ENCODE data around the gene ZHX3.
A peak's percentile ranks its signal among the peaks of the same experiment; 100 is the strongest.

The ZHX3 gene

DNA sequence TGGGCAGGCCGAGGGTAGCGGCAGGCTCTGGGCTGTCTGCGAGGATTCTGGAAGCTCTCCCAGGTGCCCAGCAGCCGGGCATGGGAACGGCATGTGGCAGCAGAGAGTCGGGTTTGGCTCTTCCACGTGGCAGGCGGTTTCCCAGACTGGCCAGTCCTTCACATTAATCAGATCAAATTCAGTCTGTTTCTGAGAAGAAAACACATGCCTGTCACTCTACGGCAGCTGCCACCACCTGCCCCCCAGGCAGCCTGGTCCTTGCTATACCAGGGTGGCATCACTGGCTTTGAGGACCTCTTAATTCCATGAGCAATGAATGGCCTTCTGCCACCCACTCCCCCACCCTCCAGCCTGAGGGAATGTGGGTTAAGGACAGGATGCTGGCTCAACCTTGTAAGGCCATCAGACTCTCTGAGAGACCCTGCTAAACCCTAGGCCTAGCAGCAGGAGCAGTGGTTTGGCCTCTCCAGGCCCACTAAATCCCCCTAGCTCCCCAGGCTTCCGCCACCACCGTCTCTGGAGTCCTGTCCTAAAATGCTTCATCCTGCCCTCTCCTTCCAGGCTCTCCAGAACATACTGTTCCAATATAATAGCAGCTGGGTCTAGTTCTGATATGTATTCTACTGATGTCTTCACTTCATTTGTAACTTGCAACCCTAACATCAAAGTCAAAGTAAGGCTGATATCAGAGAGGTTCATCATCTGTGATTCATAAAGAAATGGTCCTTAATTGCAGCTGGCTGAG is 132.3 kb downstream of the ZHX3 start:
- DNase-seq (ENCODE audit: low read depth): no peak

DNA sequence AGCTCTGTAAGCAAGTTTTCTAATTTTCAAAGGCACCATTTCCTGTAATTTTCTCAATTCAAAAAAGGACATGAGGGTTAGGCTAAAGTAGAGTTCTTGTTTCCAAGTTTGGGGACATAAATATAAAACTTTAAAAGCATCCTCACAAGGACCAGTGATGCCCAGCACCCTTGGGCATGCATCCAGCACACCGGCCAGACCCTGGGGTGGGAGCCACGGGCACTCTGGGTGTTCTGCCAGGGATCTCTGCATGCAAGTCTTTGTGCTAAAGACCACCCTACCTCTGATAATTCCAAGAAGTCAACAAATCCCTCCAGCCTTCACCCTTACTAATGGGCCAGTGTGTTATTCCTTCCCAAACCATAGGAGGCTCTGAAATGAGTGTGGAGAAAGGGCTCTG is 133.7 kb downstream of the ZHX3 start:
- DNase-seq (ENCODE audit: low read depth): no peak

DNA sequence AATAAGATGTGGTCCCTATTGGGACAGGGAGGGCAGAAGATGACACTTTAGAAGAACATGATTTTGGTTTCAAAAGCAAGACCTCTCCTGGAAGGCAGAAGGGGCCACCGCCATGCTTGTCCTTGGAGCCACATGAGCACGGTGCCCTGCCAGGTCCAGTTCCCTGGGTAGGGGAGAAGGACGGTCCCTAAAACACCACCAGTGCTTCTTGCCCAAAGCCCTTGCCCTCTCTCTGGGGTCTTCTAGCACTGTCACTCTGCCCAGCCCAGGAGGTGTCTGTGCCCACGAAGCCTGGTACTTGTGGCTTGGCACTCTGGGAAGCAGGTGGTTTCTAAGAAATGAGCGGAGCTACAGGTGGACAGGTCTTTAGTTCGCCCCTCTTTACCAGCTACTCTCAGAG is 134.1 kb downstream of the ZHX3 start:
- no peak for DNase-seq (ENCODE audit: low read depth)

DNA sequence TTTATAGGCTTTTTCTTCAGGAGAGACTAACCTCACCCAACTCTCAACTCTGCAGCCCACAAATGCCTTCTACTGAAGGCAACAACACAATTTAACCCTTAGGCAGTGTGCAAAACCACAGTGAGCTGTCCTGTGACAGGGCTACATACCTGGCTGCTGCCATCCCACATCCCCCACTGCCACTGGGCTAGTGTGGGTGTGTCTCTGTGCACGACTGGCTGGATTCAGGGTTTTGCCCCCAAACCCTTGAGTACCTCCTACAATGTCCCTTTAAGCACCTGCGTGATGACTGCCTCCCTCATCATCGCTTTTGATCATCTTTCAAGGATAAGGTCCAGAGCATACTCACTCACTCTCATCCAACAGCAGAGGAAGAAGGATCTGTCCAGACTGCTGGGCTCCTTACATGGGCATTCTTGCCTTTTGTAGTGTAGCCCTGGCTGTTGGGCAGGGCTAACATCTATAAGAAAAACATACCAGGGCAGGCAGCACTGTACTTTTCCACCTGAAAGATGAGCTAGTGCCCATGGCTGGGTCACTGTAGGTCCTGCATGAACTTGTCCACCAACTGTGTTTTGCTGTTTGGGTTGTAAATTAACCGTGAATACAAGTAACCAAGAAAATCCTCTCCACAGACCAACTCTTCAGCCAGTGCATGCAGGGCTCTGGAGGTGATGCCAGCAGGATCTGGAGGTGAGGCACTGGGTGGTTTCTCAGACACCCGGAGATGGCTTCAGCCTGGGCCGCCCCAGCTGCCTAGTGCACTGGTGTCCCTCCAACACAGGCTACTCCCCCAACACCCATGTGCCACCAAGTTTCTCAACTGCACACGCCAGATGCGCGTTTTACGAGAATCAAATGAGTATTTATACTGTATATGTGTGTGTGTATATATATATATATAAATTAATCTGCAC is 135.0 kb downstream of the ZHX3 start:
- DNase-seq (ENCODE audit: low read depth): no peak

DNA sequence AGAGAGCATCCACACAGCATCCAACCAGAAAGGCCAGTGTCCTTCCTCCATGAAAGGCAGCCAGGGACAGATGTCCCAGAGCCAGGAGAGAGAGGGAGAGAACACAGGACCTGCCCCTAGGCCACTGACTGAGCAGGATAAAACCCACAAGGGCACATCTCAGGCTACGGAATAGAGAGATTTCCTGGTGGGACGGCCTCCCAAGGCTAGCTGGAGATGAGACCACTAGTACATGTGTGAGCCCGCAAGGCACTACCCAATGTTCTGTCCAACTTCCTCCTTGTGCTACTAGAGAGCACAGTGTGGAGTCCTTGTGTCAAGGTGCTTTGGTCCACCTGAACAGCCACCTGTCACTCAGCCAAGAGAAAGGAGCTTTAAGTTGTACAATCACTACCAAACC is 136.0 kb downstream of the ZHX3 start:
- DNase-seq (ENCODE audit: low read depth): no peak

DNA sequence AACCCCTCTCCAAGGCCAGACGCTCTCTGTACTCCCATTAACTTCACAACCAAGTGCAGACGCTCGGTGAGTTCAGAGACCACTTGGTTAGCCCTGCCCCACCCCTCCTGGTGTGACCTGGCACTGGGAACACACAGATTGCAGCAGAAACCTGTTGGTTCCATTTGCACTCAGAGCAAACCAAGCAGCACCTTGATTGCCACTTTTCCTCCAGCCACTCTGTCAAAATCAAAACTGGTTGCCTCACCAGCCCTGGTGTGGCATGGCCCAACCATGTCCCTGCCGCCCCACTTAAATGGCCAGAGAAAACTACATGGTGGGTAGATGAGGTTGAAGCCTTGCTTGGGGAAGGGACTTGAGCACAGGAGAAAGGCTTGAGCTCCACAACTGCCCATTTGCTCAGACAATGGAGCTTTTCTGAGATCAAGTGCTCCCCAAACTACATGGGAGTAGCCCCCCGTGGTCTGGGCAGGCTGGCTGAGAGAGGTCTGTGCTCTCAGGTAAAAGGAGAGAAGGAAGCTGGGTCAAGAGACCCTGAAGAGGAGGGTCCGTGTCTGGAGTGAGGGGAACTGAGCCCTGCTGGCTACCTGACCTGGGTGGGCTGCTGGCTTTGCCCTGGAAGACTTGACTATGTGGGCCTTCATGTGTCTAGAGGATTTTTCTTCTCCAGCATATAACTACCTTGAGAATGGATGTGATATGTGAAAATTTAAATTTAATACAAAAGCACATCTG is 136.8 kb downstream of the ZHX3 start:
- DNase-seq (ENCODE audit: low read depth): no peak

DNA sequence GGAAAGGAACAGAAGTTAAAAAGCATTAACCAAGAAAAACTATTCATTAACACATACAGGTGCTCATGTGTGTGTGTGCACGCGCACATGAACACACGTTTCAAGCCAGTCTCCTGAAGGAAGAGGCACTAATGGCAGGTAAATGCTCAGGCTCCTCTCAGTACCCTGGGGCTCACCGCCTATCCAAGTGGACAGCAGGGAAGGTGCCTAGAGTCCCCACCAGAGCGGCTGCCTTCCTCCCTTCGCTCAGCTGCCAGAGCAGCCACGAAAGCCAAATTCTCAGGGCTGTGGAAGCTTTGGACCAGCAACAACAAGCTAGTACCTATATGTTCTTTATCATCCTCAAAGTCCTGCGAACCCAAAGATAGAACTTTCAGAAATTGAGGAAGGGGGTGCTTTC is 137.6 kb downstream of the ZHX3 start:
- DNase-seq (ENCODE audit: low read depth): no peak

DNA sequence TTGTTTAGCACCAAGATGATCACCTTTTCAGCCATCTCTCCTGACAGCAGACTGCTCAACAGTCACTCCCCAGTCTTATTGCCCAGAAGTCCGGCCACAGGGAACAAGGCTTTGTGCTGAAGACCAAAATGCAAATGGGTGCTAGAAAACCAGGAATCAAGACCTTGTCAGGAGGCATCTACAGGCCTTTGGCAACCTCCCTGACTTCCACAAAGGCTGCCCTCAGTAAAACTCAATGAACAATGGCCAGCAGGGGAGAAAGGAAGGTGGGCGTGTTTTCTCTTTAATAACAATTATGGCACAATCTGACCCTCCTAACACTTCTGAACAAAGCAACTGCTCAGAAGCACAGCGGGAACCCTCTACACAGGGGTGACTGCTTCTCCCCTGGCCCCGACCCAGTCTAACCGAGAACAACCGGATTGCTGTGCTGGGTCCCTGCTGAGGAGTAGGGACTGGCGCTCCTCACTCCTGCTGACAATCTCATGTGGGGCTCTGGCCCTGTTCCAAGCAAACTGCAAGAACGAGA is 138.6 kb downstream of the ZHX3 start:
- no peak for DNase-seq (ENCODE audit: low read depth)

DNA sequence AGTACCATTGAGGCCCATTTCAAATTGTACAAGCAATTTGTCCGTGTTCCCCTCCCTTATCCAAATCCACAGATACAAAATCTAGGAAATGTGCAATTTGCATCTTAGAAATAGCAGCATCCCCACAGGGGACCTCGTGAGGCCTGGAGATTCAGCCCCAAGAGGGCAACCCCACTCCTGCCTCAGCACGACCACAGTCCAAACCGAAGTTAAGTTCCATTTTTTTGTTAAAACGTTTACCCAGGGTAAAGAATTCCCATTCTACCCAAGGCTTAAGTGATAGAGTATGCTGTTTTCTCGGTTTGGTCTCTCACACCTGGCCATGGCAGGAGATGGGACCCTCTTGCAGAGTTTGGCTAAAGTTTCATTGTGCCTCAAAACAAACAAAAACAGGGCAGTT is 139.0 kb downstream of the ZHX3 start:
- no peak for DNase-seq (ENCODE audit: low read depth)

DNA sequence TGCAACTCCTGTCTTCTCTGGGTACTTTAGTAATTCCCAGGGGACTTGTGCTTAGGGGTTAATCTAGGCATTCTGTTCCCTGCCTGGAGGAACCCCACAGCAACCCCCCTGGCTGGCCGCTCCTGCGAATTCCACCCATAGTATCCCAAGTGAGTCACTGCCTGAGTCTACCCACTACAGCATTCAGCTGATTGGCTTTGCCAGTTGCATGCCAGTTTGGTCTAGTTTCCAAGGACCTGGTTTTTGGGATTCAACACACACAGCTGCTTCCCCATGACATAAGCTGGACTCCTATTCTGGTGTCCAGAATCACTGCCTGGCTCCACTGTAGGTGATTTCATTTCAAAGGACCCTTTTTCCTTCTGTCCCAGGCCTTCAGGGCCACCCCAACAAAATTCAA is 139.9 kb downstream of the ZHX3 start:
- DNase-seq (ENCODE audit: low read depth): peak; percentile 88

DNA sequence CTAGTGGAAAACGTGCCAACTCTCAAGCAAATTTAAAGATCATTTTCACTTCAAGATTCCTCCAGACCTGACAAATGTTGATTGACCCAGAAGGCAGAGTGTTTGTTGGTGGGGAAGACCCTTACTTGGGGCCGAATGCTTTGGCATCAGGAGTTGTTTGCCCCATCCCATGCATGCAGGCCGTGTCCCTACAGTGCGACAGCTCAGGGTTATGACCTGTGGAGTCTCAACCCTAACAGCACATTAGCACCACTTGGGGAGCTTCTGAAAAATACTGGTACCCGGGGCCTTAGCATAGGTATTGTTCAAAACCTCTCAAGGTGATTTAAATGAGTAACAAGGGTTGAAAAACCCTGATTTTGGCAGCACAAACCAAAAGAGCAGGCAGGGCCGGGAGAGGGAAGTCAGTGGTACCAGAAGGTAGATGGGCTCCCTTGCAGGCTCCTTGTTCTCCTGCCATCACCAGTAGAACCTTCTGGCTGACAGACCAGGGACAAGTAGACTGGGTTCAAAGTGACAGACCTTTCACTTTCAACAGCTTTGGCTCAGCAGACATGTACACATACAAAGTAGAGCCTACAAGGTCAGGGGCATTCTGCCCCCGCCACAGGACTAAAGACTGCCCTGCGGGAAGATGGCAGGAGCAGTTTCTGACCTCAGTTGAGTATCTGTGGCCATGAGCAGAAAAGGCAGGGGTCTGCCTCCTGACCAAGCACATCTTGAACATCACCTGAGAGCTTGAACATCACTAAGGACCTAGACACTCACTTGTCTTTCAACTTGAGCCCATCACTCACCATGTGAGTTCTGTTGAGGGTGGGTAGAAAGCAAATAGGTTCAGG is 140.6 kb downstream of the ZHX3 start:
- DNase-seq (ENCODE audit: low read depth): no peak

DNA sequence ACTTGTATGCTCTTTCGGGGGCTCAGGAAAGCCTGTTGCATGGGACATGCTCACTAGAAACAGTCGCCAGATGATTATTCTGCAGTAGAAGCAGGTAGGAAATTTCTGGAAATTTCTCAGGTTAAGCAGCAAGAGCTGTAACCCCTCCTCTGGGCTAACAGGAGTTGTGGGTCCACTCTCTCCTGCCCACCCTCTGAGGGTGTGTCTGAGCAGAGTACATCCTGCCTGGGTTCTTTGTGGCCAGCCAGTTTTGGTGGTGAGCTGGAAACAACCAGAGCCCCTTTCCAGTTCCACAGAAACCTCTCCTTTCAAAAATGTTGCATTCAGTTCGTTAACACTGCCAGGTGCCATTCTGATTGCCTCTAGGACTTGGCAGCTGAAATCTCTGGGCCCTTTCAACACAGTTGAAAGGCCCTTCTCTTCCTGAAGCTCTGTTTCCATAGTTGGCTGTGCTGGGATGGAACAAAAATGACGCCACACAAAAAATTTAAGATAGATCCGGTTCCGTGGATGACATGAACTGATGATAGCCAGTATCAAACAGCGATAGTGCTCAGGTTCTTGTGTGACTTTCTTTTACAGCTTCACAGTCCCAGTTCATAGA is 141.7 kb downstream of the ZHX3 start:
- no peak for DNase-seq (ENCODE audit: low read depth)

DNA sequence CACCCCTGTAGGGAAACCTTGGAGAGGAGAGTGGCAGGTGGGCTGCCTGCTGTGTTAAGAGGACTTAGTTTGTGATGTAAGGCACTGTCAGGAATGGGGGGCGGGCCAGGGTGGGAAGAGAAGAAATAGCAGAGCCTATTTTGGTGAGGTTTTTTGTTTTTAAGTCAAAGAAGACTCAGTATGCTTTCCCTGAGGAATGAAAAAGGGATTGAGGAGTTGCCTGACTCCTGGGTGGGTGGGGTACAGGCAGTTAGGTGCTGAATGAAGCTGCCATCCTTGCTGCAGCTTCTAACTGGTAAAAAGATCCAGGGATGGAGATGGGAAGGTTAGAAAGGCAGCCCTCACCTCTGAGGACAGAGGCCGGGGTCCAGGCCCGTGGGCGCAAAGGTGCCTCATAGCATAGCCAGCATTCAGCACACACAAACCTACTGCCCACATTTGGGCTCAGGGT is 142.3 kb downstream of the ZHX3 start:
- DNase-seq (ENCODE audit: low read depth): no peak

DNA sequence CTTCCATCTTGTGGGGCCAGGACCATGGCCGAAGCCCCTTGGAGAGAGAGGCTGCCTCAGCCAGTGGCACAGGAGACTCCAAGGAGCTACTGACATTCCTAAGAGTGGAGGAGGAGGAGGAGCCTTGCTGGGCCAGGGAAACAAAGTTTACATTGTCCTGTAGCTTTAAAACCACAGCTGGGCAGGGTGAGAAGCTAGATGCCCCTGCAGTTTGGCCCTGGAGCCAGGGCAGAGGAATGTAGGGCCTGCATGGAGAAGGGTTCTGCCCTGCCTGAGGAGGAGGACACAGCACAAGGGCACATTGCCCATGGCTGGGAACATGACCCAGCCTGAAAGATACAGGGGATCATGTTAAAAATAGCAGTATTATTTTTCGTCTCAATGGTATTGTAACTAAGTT is 142.7 kb downstream of the ZHX3 start:
- no peak for DNase-seq (ENCODE audit: low read depth)

DNA sequence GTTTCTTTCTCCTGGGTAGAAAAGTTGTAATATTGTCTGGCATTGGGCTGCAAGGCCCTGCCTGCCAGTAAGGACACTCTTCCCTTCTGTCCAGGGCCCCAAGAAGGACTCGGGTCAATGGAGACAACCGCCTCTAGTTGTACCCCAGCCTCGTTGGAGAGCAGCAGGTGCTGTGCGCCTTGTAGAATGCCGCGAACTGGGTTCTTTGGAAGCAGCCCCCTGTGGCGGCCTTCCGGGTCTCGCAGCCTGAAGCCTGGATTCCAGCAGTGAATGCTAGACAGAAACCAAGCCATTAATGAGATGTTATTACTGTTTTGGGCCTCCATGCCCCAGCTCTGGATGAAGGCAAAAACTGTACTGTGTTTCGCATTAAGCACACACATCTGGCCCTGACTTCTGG is 143.2 kb downstream of the ZHX3 start:
- no peak for DNase-seq (ENCODE audit: low read depth)

DNA sequence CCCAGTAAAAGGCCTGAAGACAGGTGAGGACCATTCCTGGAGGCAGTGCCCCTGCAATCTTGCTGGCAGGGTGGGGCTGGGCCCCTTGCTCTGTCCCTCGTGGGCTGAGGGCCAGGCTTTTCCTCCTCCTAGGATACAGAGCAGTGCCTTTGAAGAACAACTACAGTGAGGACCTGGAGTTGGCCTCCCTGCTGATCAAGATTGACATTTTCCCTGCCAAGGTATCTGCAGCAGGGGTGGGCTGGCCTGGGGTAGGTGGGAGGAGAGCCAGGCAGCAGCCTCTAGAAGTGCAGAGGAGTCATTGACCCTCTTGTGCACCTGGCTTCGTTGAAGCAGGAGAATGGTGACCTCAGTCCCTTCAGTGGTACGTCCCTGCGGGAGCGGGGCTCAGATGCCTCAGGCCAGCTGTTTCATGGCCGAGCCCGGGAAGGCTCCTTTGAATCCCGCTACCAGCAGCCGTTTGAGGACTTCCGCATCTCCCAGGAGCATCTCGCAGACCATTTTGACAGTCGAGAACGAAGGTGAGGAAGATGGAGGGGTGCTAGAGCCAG is 143.7 kb downstream of the ZHX3 start:
- no peak for DNase-seq (ENCODE audit: low read depth)

DNA sequence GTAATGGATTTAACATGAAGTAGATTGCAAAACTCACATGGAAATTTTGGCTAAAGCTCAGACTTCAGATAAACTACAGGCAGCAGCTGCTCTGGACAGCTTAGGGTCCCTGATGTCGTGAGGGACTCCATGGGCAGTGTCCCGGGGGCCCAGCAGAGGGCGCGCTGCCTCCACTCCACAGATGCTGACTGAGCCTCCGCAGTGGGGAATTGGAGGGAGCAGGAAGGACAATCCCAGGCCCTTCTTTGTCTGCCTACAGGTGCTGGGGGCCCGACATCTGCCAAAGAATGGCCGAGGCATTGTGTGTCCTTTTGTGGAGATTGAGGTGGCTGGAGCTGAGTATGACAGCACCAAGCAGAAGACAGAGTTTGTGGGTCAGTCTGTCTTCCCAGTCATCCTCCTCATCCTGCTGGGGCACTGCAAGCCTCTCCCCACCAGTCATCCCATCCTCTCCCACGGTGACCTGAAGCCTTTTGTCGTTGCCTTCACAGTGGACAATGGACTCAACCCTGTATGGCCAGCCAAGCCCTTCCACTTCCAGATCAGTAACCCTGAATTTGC is 144.3 kb downstream of the ZHX3 start:
- DNase-seq (ENCODE audit: low read depth): peak; percentile 34

DNA sequence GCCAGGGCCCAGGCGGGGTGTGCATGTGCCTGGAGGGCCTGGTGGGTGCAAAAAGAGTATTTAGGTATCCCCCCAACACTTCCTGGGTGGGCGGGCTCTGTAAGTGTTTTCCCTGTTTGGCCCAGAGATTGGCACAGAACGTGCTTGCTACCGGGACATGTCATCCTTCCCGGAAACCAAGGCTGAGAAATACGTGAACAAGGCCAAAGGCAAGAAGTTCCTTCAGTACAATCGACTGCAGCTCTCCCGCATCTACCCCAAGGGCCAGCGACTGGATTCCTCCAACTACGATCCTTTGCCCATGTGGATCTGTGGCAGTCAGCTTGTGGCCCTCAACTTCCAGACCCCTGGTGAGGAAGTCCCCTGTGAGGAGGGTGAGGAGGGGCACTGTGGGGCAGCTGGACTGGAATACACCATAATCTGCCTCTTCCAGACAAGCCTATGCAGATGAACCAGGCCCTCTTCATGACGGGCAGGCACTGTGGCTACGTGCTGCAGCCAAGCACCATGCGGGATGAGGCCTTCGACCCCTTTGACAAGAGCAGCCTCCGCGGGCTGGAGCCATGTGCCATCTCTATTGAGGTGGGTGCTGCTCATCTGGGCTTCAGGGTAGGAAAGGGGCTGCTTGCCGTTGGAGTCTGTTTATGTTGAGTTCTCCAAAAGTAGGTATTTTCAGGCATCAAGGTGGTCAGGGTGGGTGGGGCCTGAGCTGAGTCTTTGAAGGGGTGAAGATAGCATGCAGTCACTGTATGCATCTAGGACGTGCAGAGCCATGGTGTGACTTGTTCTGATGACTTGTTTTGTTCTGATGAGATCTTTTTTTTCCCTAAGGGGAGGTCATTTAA is 145.0 kb downstream of the ZHX3 start:
- no peak for DNase-seq (ENCODE audit: low read depth)

DNA sequence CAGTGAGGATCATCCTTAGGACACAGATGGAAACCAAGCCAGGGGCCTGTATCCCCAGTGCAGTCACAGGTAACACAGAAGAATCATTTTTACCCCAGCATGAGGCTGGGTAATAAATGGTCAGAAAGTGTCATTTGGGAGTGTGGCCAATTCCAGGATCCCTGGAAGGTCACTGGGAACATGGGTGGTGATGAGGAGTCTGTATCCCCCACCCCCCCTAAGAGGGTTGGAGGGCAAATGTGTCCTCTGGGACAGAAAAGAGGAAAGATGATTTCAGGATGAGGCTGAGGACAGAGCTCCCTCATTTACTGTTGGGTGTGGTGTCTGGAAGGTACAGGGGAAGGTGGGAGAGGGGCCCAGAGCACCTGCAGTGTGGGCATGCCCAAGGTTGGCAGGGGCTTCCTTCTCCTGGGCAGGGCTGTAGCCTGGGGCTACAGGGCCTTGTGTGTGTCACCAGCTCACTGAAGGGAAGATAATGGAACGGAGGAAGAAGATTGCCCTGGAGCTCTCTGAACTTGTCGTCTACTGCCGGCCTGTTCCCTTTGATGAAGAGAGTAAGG is 145.7 kb downstream of the ZHX3 start:
- no peak for DNase-seq (ENCODE audit: low read depth)

Data from stromal cell of bone marrow (primary cell).